ENCODE measurements around the gene TBL3.
A peak's percentile ranks its signal among the peaks of the same experiment; 100 is the strongest.

The TBL3 gene

DNA sequence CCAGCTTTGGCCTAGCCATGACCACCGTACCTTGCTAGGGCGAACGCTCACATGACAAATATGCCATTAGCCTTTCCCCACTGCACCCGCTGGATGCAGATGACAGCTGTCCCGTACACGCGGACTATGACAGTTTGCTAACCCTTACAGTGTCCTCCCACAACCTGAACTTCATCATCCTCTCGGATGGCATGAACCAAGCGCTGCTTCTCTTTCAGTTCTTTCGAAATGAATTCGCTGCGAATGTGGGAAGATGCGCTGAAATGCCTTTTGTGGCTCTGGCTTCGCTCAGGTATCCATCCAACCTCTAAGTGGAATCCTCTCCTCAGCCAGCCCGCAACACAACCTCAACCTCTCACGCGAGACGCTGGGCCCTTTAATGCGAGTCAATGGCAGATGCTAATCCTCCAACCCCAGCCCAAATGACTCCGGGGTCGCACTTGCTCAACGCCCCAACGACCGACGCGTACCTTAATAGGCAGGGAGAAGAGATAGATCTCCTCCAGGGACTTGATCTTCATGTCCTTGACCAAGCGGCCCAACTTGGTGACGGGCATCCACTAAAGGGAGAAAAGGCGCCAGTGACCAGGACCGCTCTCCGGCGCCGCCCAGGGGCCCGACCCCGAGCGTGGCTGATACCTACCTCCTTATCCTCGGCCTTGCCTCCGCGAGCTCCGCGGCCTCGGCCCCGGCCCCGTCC, 7.9 kb upstream of the TBL3 start:
- no peak for DNase-seq (ENCODE audit: extremely low read depth in 1 of 2, low read depth in 1 of 2)

DNA sequence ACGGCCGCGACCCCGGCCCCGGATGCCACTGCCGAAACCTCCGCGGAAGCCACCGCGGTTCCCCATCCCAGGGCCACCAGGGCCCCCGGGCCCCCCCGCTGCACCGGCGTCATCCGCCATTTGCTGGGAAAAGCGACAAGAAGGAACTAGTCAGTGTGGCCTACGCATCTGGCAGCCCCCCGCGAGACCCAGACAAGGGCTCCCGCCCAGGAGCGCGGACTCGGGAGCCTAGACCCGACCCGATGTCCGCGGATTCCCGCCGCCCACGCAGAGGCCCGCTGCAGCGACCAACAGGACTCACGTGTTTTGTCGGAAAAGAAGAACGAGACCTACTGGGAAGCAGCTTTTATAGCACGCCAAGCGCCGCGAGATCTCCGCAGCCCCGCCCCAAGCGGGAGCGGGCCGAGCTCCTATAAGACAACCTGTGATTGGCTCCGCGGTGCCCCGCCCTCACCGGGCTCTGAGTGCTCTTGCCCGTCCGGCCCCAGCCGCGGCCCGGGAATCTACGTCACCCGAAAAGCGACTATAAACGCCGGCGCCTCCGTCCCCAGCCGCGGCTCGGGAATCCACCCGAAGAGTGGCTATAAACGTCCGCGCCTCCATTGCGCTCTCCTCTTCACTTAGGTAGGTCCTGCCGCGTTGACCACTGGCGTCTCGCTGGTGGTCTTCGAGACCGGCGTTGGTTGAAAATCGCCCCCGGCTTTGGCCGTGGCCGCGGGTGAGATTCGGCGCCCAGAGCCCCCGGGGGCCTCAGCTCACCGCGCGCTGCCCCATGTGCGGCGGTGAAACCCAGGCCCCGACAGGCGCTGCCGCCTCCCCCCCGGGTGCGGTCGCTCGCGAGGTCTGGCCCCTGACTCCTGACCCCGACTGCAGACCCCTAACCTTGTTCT, 7.1 kb upstream of the TBL3 start, which contains the start of gene RPS2:
TSS of gene RPS2 (minus strand) at position 321 of the 890 bp plus-strand sequence. CDS start at position 120, 201 bp downstream.
- DNase-seq (ENCODE audit: extremely low read depth in 1 of 2, low read depth in 1 of 2) = peak; percentile 96

DNA sequence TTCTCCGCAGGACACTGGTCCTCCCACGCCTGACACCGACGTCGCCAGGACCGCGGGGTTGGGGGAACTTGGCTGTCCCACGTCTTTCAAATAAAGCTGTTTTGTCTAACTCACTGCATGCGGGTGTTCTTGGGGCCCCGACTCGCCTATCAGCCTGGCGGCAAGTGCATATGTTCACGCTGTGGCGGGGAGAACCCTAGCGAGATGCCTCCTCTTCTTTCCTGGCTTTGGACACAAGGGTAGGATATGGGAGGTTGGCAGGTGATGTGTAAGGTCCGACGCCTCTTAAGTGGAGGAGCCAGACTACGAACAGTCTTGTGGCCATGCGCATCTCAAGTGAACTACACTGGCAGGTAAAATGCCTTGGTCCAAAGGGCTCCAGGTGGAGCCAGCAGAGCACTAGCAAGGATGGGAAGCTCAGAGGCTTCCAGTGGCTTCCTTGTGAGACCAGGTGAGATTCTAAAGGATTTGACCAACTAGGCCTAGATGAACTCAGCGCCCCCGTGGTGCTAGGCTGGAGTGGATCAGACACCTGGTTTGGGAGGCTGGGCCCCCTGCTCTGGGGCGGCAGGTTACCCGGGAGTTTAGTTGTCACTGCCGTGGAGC, 6.4 kb upstream of the TBL3 start:
- DNase-seq (ENCODE audit: extremely low read depth in 1 of 2, low read depth in 1 of 2) = no peak

DNA sequence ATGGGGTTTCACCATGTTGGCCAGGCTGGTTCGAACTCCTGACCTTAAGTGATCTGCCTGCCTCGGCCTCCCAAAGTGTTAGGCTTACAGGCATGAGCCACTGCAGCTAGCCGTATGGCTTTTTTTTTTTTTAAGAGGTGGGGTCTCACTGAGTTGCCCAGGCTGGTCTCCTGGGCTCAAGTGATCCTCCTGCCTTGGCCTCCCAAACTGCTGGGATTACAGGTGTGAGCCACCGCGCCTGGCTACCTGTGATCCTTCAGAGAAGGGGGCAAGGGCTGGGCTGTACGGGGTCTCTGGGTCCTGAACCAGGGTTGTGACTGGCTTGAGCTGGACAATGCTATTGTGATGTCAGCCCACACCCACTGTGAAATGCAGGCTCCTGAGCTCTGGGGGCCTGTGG, 5.4 kb upstream of the TBL3 start, which contains the start of gene RNF151:
TSS of gene RNF151 (plus strand) at position 397 of the 400 bp plus-strand sequence. CDS start 26 bp downstream, outside the sequence.
- DNase-seq (ENCODE audit: extremely low read depth in 1 of 2, low read depth in 1 of 2) = no peak

DNA sequence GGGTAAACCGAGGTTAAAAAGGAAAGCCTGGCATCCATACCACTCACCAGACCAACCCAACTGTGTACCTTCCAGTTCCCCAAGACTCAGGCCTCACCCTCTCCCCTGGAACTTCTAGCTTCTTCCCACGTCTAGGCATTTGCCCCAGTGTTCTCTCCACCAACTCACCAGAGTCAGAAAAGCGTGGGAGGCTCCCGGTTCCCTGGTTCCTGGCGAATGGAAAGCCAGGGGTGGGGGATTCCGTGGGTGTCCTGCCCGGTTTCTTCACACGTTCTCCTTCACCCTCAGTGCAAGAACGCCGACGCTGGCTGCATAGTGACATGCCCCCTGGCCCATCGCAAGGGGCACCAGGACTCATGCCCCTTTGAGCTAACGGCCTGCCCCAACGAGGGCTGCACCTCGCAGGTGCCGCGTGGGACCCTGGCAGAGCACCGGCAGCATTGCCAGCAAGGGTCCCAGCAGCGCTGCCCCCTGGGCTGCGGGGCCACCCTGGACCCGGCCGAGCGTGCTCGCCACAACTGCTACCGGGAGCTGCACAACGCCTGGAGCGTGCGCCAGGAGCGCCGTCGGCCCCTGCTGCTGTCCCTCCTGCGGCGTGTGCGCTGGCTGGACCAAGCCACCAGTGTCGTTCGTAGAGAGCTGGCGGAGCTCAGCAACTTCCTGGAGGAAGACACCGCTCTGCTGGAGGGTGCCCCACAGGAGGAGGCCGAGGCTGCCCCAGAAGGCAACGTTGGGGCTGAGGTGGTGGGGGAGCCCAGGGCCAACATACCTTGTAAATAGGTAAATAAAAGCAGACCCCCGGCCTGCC, 3.5 kb upstream of the TBL3 start:
- DNase-seq (ENCODE audit: extremely low read depth in 1 of 2, low read depth in 1 of 2) = no peak

DNA sequence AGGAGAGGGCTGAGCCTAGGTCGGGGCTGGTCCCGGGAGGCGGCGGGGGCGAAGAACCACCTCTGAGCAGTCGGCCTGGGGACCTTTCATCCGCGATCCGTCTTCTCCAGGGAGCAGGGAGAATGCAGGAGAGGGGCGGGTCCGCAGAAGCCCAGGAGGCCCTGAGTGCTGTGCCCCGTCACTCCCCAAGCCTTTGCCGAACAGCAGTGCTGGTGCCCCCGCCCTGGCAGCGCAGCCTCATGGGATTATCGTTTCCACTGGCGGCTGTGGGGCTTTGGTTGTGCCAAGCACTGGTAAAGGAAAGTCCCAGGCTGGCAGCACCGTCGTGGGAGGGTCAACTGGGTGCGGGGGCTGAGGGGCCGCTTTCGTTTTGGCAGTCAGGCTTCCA, 631 bp downstream of the TBL3 start:
- DNase-seq (ENCODE audit: extremely low read depth in 1 of 2, low read depth in 1 of 2) = no peak

DNA sequence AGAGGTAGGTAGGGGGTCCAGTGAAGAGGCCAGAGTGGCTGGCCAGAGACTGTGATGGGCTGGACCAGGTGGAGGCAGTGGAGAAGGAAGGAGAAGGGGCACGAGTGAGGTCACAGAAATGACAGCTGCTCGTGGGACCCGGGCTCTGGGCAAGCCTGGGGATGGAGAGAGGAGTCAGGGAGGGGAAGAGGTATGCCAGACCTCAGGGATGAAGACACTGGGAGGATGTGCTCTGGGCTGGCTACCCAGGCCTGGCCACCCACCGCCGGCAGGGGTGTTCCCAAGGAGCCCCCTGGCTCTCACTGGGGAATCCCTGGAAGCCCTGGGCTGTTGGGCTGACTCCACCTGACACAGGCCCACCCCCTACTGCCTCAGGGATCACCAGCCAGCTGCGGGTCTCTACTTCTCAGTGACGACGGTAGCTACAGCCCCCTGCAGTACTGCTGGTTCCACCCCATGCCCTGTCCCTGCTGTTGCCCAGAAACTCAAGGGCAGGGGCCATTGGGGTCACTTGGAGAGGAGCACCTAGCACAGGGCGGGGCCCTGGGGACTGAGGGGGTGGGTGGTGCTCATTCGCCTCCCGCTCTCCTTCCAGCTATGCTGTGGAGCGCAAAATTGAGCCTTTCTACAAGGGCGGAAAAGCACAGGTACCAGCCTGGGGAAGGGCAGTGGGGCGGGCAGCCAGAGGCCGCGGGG, 1.8 kb downstream of the TBL3 start:
- no peak for DNase-seq (ENCODE audit: extremely low read depth in 1 of 2, low read depth in 1 of 2)

DNA sequence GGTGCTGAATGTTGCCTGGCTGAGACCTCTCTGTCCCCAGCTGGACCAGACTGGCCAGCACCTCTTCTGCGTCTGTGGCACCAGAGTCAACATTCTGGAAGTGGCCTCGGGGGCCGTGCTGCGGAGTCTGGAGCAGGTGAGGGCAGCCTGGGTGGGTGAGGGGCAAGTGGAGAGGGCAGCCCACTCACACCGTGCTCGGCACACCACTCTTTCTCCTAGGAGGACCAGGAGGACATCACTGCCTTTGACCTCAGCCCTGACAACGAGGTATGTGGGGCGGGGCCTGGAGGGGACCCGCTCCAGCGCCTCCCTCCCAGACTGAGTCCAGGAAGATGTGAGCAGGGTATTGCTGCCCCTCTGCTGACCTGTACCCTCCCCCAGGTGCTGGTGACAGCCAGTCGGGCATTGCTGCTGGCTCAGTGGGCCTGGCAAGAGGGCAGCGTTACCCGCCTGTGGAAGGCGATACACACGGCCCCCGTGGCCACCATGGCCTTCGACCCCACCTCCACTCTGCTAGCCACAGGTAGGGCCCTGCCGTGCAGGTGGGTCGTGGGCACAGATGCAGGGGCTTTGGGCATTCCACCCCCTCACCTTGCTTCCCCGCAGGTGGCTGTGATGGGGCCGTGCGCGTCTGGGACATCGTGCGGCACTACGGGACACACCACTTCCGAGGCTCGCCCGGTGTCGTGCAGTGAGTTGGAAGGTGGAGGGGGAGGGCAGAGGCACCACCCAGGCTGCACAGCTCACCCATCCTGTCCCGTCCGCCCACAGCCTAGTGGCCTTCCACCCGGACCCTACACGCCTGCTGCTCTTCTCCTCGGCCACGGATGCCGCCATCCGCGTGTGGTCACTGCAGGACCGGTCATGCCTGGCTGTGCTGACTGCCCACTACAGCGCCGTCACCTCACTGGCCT, 2.6 kb downstream of the TBL3 start:
- DNase-seq (ENCODE audit: extremely low read depth in 1 of 2, low read depth in 1 of 2) = no peak

DNA sequence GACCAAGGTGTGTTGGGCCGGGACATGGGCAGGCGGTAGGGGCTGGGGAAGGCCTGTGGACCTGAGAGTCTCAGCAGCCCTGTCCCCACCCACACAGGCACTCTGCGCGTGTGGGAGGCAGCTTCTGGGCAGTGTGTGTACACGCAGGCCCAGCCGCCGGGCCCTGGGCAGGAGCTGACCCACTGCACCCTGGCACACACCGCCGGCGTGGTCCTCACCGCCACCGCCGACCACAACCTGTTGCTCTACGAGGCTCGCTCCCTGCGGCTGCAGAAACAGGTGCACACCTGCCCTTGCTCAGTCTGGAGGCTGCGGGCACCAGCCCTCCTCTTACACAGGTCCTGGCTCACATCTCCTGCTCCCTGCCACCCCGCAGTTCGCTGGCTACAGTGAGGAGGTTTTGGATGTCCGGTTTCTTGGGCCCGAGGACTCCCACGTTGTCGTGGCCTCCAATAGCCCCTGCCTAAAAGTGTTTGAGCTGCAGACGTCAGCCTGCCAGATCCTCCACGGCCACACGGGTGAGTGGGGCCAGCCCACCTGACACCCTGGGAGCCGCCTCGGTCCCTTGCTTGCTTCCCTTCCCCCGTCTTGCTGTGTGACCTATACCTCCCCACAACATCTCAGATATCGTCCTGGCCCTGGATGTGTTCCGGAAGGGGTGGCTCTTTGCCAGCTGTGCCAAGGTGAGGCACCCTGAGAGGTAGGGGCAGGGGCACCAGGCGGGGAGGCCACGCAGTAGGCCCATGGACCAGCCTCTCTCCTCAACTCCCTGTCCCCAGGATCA, 3.8 kb downstream of the TBL3 start:
- DNase-seq (ENCODE audit: extremely low read depth in 1 of 2, low read depth in 1 of 2) = no peak

DNA sequence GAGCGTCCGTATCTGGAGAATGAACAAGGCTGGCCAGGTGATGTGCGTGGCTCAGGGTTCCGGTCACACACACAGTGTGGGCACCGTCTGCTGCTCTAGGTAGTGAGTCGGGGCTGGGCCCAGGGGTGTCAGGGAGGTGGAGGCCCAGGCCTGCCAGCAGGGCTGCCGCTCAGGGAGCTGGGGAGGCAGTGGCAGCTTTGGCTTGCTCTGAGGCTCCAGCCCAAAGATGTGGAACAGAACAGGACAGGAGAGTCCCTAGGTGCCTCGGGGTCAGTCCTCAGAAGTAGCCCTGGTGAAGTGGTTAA, 4.3 kb downstream of the TBL3 start:
- DNase-seq (ENCODE audit: extremely low read depth in 1 of 2, low read depth in 1 of 2) = no peak

DNA sequence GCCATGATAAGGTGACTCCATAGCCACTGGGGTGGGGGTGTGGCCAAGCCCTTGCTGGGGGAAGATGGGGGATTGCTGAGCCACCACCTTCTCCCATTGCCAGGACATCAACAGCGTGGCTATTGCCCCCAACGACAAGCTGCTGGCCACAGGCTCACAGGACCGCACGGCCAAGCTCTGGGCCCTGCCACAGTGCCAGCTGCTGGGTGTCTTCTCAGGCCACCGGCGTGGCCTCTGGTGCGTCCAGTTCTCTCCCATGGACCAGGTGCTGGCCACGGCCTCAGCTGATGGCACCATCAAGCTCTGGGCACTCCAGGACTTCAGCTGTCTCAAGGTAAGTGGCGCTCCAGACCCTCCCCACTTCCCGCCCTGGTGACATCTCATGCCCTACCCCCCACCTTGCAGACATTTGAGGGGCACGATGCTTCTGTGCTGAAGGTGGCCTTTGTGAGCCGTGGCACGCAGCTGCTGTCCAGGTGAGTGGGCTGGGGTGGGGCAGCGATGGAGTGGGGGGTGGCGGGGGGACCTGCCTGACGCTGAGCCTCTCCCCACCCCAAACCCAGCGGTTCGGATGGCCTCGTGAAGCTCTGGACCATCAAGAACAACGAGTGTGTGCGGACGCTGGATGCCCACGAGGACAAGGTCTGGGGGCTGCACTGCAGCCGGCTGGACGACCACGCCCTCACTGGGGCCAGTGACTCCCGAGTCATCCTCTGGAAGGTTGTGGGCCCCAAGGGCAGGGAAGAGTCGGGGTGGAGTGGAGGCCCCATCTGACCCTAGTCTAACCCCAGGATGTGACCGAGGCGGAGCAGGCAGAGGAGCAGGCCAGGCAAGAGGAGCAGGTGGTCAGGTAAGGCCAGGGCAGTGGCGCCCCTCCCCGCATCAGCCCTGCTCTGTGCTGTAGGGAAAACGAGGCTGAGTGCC, 5.4 kb downstream of the TBL3 start:
- DNase-seq (ENCODE audit: extremely low read depth in 1 of 2, low read depth in 1 of 2) = no peak

DNA sequence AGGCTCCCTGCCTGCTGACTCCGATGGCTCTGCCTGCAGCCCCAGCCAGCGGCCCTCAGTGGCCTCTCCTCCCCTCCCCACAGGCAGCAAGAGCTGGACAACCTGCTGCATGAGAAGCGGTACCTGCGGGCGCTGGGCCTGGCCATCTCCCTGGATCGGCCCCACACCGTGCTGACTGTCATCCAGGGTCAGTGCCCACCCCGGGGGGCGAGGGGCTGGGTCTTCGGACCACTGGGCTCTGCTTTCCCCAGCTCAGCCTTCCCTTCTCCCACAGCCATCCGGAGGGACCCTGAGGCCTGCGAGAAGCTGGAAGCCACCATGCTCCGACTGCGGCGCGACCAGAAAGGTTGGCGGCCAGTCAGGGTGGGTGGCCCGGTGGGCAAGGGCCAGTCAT, 6.0 kb downstream of the TBL3 start:
- no peak for DNase-seq (ENCODE audit: extremely low read depth in 1 of 2, low read depth in 1 of 2)

DNA sequence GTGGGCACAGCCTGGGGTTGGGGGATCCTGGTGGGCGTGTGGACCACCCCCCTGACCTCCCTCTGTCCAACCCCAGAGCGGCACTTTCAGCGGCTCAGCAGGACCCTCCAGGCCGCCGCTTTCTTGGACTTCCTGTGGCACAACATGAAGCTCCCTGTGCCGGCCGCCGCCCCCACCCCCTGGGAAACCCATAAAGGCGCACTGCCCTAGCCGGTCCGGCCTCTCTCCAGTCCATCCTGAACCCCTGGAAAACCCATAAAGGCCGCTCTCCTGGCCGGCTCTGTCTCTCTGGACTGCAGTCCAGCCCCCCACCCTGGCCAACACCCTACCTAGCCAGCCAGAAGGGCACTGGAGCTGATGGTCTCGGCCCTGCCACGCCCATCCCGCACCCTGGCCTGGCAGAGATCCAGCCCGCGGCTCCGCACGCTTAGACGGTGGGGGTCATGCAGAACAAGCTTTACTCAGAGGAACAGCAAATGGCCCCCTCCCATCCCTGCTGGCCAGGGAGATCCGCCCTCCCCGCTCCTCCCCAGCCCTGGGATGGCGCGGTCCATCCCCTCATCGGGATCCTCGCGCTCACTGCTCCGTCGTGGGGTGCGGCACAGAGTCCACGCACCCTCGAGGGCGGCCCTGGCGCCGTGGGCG, 6.7 kb downstream of the TBL3 start:
- no peak for DNase-seq (ENCODE audit: extremely low read depth in 1 of 2, low read depth in 1 of 2)

DNA sequence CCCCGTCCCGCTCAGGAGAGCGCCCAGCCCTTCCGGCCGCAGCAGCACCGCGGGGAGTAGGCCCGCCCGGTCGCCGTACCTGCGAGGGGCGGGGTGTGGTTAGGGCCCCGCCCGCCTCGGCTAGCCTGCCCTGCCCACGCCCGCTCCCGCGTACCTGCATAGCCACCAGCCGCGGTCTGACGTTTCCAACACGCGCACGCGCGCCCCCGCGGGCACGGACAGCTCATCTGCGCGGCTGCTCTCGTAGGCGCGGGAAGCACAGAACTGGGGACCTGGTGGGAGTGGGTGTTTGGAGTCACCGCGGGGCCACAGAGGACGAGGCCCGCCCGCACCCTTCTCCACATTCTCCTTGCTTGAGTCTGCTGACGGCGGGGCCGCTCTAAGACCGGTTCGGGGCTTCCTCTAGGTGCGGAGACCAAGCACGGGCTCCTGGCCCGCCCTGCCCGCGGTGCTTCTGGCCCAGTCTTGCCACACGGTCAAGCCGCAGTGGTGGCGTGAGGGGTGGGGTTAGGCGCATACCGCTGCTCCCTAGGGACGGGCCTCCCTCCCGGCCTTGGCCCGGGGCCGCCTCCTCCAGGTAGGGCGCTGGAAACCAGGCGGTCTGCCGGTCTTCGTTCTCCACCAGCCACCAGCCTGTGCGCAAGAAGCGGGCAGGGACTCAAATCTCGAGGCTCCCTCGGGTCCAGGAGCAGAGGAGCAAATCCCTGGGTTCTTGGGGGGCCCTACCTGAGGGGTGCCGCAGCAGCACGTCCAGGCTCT, 7.6 kb downstream of the TBL3 start:
- no peak for DNase-seq (ENCODE audit: extremely low read depth in 1 of 2, low read depth in 1 of 2)

DNA sequence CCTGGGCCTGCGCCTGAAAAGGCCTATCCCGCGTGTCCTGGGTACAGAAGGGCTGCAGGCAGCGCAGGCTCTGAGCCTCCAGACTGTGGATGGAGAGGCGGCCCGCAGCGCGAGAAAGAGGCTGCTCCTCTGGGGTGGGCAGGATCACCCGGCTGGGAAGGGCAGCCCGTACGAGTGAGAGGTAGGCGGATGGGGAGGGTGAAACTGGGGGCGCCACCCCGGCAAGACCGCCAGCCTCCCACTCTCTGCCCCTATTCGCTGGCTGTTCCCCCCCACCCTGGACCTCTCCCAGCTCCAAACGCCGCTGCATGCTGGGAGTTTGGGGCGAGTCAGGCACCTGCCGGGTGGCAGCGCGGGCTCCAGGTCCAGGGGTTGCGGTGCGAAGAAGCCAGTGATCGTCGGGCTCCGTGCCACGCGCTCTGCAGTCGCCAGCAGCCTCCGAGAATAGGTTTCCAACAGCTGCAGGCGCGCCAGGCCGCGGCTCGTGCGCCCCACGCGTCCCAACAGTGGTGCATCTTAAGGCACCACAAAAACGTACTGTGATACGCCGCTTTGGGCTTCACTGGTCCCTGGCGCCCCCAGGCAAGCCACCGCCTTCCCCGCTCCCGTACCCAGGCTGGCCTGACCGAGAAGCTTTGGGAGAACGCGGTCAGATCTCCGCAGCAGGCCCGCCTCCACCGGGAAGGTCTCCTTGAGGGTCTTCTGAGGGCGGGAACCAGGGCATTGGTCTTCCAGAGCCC, 8.3 kb downstream of the TBL3 start:
- DNase-seq (ENCODE audit: extremely low read depth in 1 of 2, low read depth in 1 of 2) = no peak

DNA sequence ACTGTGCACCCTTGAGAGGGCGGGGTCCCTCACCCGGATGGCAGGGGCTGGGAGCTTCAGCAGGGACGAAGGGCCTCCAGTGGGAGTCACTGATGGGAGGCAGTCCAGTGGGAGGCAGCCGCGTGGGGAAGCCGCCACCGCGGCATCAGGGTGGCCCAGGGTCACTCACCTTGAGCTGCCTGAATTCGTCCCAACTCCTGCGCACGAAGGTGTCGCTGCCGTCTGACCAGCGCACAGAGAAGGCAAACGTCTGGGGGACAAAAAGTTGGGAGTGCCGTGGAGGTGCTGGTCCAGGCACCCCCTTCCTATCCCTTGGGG, 8.9 kb downstream of the TBL3 start:
- no peak for DNase-seq (ENCODE audit: extremely low read depth in 1 of 2, low read depth in 1 of 2)
